Ovary (tissue), 3 donors: ENCODE results near the gene ANGPTL7.

ENCODE experiments used
- EP300 ChIP-seq: sonication (generic); formaldehyde crosslinking; IDR thresholded peaks from one replicate; pipeline ENCODE4 v1.6.1; 2017; ENCODE audit warnings: antibody characterized with exemption
- POLR2A ChIP-seq: fragments of 450-650 bp; IDR thresholded peaks from one replicate; pipeline ENCODE4 v1.6.1; 2017; ENCODE audit warnings: antibody characterized with exemption, mild to moderate bottlenecking, moderate library complexity
- TF ChIP-seq, protein P1 (sequence below), 3 donors: fragments of 450-650 bp in 2 of 3; fragments of 200-600 bp in 1 of 3; IDR thresholded peaks; one replicate each; pipeline versions ENCODE4 v1.5.1 to v1.8.0; 2016 to 2022; ENCODE audit warnings: antibody characterized with exemption in 3 of 3, mild to moderate bottlenecking in 1 of 3
- donor health status: DM: no; HTN: no; CAD: no.

DNA sequence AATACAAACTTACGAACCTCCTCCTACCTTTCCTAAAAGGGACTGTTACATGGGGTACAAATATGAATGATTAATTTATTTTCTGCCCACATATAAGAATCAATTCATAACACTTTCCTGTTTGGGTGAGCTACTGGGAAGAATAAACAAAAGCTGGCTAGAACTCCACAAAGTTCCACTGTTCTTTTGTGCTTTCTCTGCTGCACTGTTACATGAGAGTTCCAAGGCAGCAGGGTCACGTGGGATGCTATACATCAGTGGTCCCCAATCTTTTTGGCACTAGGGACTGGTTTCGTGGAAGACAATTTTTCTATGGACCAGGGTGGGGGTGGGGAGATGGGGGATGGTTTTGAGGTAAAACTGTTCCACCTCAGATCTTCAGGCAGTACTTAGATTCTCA is 2.2 kb upstream of the ANGPTL7 start:
- TF ChIP-seq, protein P1, sequence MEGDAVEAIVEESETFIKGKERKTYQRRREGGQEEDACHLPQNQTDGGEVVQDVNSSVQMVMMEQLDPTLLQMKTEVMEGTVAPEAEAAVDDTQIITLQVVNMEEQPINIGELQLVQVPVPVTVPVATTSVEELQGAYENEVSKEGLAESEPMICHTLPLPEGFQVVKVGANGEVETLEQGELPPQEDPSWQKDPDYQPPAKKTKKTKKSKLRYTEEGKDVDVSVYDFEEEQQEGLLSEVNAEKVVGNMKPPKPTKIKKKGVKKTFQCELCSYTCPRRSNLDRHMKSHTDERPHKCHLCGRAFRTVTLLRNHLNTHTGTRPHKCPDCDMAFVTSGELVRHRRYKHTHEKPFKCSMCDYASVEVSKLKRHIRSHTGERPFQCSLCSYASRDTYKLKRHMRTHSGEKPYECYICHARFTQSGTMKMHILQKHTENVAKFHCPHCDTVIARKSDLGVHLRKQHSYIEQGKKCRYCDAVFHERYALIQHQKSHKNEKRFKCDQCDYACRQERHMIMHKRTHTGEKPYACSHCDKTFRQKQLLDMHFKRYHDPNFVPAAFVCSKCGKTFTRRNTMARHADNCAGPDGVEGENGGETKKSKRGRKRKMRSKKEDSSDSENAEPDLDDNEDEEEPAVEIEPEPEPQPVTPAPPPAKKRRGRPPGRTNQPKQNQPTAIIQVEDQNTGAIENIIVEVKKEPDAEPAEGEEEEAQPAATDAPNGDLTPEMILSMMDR (IDR thresholded peaks at IDR 0.05), result no peak
- TF ChIP-seq POLR2A (no peak), EP300 (no peak)
